HG03439 (cell line): Measurements from ENCODE around the gene UBASH3B.
"Not testable (repeated sequence)": the region's sequence is repeated elsewhere in the genome, so short reads cannot be mapped to it uniquely, and the experiment has no call there.

Source experiments
- ATAC-seq: cut with Tn5 transposase; IDR thresholded peaks from one replicate; pipeline ENCODE4 v1.9.1; 2021; ENCODE audit warnings: mild to moderate bottlenecking, moderate library complexity; ENCODE audit not compliant: unreplicated experiment

Gene UBASH3B

DNA sequence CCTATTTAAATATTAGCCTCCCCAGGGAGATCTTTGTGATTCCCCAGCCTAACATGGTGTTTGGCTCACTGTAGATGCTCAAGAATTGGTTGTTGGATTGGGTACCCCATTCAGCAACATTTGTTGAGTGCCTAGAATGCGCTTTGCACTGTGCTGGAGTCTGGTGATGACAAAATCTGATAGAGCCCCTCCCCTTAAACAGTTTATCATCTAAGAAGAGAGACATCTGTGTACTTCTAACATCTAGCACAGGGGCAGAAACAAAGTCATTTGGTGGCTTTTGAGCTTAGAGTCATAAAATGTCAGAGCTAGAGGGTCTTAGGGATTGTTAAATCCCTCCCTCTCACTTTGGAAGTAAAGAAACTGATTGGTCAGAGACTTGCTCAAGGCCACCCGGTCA is 73.0 kb downstream of the UBASH3B start:
- no peak for ATAC-seq

DNA sequence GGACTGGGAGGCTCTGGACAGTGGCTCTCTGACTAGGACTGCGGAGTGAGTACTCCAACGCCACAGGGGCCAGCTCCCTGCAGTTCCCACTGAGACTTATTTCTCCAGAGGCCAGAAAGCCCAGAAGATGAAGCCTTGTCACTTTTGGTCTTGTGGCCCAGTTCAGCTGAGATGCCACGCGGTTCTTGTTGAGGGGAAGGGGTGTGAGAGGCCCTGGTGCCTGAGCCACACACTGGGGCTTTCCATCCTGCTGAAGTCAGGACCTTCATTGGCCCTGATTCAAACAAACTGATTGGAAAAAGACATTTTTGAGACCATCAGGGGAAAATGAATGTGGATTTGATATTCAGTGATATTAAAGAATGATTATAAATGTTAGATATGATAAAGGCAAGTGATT is 73.6 kb downstream of the UBASH3B start:
- ATAC-seq = no peak

DNA sequence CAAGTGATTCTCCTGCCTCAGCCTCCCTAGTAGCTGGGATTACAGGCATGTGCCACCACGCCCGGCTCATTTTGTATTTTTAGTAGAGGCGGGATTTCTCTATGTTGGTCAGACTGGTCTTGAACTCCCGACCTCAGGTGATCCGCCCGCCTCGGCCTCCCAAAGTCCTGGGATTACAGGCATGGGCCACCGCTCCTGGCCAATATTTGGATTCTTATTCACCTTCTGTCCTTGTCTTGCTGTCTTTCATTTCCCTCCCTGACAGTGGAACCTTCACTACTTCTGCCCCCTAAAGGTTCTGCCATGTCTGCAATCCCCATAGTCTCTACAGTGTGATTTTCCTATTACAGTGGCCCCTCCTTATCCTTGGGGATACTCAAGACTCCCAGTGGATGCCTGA is 75.2 kb downstream of the UBASH3B start:
- ATAC-seq = not testable (repeated sequence)

DNA sequence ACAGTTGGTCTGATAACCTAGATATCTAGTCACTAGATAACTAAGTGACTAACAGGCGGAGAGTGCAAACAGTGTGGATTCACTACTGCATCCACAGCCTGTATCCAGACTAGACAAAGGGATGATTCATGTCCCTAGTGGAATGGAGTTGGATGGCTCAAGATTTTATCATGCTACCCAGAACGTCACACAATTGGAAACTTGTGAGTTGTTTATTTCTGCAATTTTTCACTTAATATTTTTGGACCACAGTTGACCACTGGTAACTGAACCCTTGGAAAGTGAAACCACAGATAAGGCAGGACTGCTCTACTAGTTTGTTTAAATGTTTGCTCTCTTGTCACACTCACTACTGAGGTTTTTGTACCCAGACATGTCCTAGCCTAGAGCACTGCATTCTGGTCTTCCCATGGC is 76.0 kb downstream of the UBASH3B start:
- no peak for ATAC-seq

DNA sequence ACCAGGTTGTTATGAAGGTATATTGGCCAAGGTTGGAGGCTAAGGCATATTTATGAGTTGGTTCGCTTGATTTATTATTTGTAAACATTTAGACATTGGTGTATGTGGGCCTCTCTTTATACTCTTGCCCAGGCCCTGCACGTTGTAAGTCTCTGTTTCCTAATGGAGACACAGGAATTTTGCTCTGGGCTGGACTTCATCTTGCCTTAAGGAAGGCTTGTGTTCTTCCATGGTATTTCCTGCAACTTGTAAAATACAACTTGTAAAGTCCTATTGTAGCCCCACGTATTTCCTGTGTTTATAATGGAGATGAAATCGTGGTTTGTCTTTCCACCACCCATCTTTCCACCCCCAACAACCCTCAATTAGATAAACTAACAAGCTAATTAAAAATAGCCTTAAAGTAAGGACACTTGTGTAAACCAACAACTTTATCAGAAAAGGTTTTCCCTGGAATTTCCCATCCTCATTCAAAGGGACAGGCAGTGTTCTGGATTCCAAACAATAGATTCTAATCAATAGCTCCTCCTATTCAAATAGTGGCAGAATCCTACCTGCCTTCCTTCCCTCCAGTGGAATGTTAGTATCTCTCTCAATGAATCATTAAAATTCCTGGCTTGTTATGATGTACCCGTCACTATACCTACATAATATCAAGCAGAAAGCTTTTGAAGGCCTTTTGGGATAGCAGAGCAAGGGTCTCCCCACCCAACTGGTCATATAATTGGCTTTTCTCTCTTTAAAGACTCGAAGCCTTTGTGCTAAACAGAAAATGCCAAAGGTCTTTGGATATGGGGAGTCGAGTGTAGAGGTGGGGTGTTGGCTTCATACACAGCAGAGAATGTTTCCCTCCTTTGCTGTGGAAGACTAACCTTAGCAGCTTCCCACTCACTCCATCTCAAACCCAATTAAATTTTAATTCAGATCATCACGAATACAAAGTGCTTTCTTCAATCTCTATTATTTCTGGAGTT is 77.1 kb downstream of the UBASH3B start:
- ATAC-seq = no peak

DNA sequence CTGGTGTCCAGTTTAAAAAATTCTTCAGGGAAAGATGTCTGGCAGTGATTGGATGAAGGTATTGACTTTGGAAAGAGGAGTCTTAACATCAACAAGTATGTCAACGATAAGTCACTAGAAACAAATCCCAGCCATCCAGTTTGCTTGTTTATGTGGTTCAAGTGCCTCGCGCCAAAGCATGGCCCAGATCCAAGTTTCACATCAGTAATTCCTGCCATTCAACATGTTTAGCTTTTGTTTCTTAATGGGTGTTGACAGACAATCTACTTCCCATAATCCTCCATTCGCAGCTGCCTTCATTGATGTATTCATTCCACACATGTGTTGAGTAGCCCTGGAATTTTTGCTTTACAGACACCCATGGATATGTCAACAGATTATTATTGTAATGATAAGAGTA is 77.8 kb downstream of the UBASH3B start:
- ATAC-seq = no peak

DNA sequence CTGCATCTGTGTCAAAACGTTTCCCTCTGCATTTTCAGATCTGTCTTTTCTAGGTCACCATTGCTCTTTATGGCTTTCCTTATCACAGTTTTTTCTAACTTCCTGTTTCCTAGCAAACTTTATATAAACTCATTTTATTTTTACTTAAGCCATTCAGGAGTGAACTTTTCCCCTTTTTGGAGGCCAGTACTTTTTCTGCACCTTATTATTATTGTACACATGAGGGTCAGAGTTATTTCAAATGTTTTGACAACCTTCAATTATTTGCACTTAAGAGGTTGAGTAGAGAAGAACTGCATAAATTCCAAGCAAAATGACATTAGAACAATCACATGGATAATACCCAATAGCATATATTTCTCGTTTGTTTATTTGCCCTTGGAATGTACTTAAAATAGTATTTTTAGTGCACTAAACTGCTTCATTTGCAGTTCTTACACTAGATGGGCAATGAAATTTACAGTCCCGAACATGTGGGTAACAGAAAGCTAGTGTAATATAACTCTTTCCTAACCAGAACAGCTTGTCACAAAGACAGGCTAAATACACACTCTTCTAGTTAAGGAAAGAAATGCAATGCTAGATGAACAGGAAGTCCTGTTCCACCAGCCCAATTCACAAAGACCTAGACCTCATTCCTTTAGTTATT is 79.5 kb downstream of the UBASH3B start:
- ATAC-seq = no peak

DNA sequence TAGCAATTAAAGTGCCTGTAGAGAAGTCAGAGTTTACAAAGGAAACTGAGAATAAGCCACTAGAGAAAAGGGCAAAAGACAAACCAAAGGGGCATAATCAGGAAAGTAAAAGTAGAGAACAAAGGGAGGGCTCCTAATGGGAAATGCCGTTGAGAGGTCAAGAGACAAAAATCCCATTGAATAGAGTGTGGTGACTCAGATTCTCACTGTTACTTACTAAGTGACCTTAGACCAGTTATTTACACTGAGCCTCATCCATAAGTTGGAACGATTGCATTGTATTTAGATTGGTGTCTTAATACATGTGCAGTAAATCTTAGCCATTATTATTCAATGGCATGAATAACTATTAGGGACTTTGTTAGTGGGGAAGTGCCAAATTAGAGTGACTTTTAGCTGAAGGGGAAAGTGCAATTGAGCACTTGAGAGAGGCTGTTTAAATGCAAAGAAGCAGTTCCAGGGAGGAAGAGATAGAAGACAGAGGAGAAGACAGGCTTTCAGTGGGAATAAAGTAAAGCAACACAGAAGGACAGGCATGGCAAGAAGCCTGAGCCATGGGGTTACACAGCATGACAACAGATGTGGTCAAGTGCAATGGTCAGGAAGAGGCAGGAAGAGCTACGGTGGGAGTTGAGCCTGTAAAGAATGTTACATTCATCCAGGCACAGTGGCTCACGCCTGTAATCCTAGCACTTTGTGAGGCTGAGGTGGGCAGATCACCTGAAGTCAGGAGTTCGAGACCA is 82.6 kb downstream of the UBASH3B start:
- no peak for ATAC-seq

DNA sequence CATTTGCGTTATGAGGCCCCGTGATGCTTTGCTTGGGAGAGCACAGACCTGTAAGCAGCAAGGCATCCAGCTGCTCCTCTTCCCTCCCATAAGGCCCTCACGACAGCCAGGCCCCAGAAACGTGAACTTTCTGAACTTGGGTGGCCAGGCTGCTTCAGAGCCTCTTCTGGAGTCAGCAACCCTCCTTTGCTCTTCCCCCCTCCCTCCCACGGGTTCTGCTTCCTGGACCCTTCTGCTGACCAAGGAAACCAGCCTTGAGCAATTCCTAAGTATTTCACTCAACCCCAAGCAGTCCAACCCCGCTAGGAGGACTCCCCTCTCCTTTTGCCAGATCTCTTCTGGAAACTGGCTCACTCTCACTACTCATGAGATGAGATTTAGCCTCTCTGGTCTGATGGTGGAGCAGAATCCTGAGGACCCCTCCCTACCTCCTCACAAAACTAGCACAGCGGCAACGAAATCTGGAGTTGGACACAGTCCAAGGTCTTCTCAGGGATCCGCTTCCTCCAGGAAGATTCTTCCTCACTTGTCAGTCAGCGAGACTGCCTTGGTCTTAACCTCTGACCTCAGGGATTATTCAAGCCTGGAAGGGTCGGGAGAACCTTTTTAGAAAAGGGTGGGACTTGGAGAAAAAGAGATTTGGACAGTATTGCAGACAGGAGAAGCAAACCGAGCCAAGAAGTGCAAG is 86.2 kb downstream of the UBASH3B start:
- ATAC-seq = no peak

DNA sequence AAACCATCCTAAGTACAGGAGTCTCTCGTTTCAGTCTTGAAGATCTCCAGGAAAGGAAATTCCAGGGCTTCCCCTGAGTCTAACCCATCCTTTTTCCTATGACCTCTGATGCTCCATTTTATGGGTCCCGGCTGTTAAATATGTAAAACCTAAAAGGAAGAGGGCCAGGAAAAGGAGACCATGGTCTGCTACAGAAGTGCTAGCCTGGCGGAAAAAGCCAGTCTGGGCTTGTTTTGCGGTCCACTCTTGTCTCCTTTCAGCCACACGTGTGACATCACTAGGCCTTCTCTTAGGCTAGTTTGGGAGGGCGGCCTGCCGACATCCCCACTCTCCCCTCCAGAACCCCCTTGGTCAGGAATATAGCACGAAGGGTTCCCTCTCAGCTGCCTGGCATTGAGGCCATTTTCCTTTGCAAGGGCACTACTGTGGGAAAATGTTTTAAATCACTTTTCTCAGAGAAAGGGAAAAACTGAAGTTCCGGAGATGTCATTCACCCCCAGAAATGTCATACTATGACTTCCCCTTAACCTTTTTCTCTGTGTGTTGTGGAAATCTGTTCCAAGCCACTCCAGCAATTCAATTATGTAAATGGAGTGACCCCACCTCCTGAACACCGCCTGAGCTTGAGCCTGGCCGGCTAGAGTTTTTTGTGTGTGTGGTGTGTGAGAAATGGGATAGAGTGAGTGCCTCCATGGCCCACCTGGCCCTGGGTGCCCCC is 86.9 kb downstream of the UBASH3B start:
- ATAC-seq = no peak

DNA sequence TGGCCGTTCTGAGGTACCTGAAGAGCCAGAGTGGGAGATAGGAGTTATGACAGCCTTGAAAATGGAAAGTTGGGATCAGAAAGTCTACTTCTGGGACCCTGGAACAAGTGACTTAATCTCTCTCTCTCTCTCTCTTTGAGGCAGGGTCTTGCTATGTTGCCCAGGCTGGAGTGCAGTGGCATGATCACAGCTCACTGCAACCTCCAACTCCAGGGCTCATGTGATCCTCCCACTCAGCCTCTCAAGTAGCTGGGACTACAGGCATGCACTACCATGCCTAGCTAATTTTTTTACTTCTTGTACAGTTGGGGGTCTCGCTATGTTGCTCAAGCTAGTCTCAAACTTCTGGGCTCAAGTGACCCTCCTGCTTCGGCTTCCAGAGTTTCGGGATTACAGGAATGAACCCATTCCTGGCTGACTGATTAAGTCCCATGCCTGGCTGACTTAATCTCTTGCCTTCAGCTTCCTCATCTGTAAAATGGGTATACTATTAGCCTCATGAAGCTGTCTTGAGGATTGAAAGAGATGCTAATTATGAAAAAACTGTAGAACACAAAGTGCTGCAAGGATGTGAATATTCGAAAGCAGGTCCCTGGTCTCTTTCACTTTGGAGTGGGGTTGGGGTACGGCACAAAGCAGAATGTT is 87.7 kb downstream of the UBASH3B start:
- no peak for ATAC-seq

DNA sequence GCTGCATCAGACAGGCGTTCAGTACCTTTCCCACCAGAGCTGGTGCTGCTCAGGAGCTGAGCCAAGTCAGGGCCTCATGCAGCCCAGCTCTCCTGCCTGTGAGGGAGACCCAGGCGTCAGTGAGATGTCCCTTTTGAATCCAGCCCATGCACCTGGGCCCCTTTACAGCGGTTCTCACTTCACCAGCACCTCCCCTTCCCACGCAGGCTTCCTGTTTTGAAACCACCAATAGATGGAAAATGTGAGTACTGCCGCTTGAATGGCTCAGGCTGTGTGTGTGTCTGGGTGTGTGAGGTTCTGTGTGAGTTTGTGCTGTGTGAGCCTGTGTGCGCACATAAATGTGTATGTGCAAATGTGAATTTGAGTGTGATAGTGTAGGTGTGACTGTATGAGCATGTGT is 88.4 kb downstream of the UBASH3B start:
- peak; percentile 43 for ATAC-seq

DNA sequence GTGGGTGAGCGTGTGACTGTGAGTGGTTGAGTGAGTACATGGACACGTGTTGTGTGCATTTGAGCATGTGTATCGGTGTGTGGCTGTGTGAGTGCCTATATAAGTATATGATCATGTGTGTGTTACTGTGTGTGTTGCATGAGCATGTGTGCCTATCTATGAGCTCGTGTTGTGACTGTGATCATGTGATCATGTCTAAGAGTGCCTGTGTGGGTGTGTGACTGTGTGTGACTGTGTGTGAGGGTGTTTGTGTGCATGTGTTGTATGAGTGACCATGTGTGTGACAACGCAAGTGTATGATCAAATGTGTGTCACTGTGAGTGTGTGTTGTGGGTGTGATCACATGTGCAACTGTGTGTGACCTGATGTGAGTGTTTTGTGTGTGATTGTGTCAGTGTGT is 88.8 kb downstream of the UBASH3B start:
- no peak for ATAC-seq

DNA sequence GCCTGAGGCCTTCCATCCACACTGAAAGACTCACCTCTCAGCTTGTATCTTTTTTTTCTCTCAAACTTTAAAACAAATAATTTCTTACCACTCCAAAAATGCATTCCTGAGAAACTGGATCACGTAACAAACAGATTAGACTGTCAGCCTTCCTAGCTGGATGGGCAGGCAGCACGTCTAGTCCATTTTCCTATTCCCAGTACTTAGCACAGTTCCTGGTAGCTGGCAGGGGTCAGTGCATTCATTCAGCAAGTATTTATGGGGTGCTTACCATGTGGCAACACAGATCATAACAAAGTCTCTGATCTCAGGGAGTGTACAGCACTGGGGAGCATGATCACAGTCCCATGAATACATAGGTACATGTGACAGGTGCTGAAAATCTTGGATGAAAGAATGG is 89.6 kb downstream of the UBASH3B start:
- no peak for ATAC-seq

DNA sequence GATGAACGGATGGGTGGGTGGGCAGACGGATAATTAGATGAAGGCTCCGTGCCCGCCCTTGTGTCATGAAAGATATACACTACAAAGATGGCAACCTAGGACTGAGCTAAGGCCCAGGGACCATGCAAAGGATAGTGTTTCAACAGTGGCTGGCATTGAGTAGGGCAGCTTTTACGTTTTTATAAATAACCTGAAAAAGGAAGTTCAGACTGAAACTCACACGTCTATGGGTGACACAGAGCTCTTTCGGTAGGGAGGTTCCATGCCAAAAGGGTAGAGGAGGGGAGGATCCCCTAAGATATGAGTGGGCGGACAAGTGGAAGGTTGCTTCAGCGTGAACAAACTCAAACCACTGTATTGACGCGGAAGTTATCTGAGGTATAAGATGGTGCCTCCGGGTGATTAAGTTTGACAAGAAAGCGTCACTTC is 90.5 kb downstream of the UBASH3B start:
- ATAC-seq = peak; percentile 77

DNA sequence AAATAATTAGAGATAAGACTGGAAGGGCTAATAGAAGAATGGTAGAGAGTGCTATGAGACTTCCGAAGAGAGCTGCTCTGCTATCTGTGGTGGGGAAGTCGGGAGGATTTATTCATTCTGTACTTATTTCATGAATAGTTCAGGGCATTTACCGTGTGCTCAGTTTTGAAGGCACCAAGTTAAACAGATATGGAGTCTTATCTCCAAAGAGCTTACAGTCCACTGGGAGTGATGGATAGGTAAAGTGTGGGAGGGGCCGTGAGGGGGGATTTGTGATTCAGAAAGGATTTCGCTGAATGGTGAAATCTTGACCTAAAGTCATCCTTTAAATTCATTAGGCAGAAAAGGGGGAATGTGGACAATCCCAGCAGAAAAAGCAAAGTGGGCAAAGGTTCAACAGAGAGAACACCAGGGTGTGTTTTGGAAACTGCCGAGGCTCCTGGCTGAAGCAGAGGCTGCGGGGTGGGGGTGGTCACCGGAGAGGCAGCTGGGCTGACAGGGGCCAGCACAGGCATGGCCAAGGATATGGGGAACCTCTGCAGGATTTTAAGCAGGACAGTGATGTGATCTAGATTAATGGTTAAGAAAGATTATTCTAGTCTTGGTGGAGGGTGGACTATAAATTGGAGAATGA is 91.2 kb downstream of the UBASH3B start:
- no peak for ATAC-seq

DNA sequence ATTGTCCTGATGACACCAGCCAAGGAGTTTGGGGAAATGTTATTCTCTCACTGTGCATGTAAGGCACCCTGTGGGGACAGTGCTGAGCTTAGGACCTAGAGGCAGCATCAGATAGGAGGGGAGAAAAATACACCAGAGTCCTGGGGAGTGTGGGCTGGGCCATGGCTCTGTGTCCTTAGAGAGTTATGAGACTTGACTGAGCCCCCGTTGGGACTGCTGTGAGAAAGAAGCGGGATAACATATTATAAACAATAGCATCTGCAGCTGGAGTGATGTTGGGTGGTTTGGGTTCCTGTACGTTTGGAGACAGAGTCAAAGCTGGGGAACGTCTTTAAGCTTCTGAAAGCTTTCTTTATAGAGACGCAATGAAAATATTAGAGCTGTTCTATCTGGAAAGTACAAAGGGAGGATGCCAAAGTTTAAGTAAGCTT is 91.8 kb downstream of the UBASH3B start:
- no peak for ATAC-seq

DNA sequence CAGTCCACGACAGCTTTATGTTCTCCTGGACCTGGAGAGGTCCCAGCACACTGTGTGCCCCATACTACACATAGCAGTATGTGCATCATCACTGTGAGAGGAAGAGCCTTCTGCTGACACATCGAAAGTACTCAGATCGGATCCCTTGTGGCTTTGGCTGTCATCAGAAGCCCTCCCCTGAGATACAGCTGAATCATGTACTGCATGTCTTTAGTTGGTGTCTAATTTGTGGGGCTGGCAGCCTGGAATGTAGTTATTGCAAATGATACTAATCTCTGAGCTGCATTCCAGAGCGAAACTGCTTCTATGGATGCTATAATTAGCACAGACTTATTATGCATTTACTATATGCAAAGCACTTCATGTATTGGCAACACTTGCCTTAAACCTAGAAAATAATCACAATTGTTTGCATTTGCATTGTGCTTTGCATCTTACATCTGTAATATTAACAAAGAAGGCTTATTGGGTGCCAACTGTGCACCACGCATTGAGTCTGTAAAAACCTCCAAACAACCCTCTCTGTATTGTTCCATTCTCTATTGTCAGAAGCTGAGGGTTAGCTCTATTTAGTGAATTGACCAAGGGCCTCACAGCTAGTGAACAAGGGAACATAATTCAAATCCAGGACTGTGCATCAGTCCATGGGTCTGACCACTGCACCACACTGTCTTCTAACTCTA is 93.6 kb downstream of the UBASH3B start:
- ATAC-seq = peak; percentile 75

DNA sequence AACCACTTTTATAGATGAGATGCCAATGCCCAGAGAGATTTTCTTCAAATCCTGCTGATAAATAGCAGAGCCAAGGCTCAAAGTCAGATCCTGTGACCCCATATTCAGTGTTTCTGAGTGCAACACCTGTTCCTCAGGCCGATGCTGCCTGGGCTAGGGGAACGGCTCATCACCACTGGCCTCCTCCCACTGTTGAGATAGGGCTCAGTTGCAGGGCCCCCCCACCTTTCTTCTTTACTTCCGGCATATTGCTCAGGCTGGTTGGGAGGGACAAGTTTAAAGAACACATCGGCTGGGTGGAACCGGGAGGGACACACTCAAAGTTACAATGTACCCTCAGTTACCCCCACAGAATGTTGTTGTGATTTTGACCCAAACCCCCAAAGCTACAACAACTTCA is 94.5 kb downstream of the UBASH3B start:
- no peak for ATAC-seq
